GM18907 (cell line): Measurements from ENCODE around the gene PRDM10.
"Not testable (repeated sequence)": the region's sequence is repeated elsewhere in the genome, so short reads cannot be mapped to it uniquely, and the experiment has no call there.

Source experiments
- ATAC-seq: cut with Tn5 transposase; IDR thresholded peaks from one replicate; pipeline ENCODE4 v1.9.1; 2021; ENCODE audit warnings: mild to moderate bottlenecking, moderate library complexity; ENCODE audit not compliant: unreplicated experiment

Gene PRDM10

GRCh38 chr11:130002352-130002845 lies at the start of gene PRDM10:
Gene PRDM10, minus strand, starts transcription at chr11:130002835. Its CDS starts 41,871 bp downstream, at chr11:129960964.
- peak; percentile 54 for ATAC-seq

GRCh38 chr11:130051082-130051481 lies 48.4 kb upstream of the PRDM10 start:
- ATAC-seq: no peak

GRCh38 chr11:130050257-130050656 lies 47.6 kb upstream of the PRDM10 start:
- ATAC-seq: no peak

GRCh38 chr11:130049328-130049771 lies 46.7 kb upstream of the PRDM10 start:
- no peak for ATAC-seq

- ATAC-seq: no peak
Observed at GRCh38 chr11:130047141-130047540, 44.5 kb upstream of the PRDM10 start.

GRCh38 chr11:130043575-130043974 lies 40.9 kb upstream of the PRDM10 start:
- ATAC-seq: no peak

- ATAC-seq: no peak
Observed at GRCh38 chr11:130042093-130042591, 39.5 kb upstream of the PRDM10 start.

- no peak for ATAC-seq
Observed at GRCh38 chr11:130040281-130040940, 37.8 kb upstream of the PRDM10 start.

- no peak for ATAC-seq
Observed at GRCh38 chr11:130037881-130038585, 35.4 kb upstream of the PRDM10 start.

GRCh38 chr11:130037058-130037457 lies 34.4 kb upstream of the PRDM10 start:
- ATAC-seq: no peak

- ATAC-seq: no peak
Observed at GRCh38 chr11:130034236-130034635, 31.6 kb upstream of the PRDM10 start.

GRCh38 chr11:130032931-130033330 lies 30.3 kb upstream of the PRDM10 start:
- no peak for ATAC-seq

- no peak for ATAC-seq
Observed at GRCh38 chr11:130031945-130032344, 29.3 kb upstream of the PRDM10 start.

- ATAC-seq: no peak
Observed at GRCh38 chr11:130031056-130031455, 28.4 kb upstream of the PRDM10 start.

- no peak for ATAC-seq
Observed at GRCh38 chr11:130029137-130029536, 26.5 kb upstream of the PRDM10 start.

GRCh38 chr11:130025371-130025770 lies 22.7 kb upstream of the PRDM10 start:
- no peak for ATAC-seq

- no peak for ATAC-seq
Observed at GRCh38 chr11:130024361-130024760, 21.7 kb upstream of the PRDM10 start.

- peak; percentile 98 for ATAC-seq
Observed at GRCh38 chr11:130023204-130023603, 20.6 kb upstream of the PRDM10 start.

GRCh38 chr11:130022799-130023198 lies 20.2 kb upstream of the PRDM10 start:
- peak; percentile 32 for ATAC-seq

GRCh38 chr11:130021606-130022005 lies 19.0 kb upstream of the PRDM10 start:
- ATAC-seq: not testable (repeated sequence)

- ATAC-seq: no peak
Observed at GRCh38 chr11:130020323-130020722, 17.7 kb upstream of the PRDM10 start.

- not testable (repeated sequence) for ATAC-seq
Observed at GRCh38 chr11:130015846-130016245, 13.2 kb upstream of the PRDM10 start.
